ENCODE results near the gene OLR1. TPM values are rescaled to one million over a fixed set of nuclear protein-coding genes. Genes with fewer than 3 reads are reported as not detected.

The OLR1 gene
- total RNA-seq, 1 experiment from 2014 or later, result not detected

- H3K4me1 Mint-ChIP-seq, result no peaks in the 10 kb centered on the region
- POLR2A ChIA-PET, result no interaction called here
- TF ChIP-seq GABPB1 (CRISPR knock-in tag; IDR thresholded peaks at IDR 0.05) (no peak), ZNF281 (CRISPR knock-in tag; IDR thresholded peaks at IDR 0.05) (no peak), NR2C2 (CRISPR knock-in tag; IDR thresholded peaks at IDR 0.05) (no peak), ZBTB21 (CRISPR knock-in tag; IDR thresholded peaks at IDR 0.05; ENCODE audit: borderline replicate concordance) (no peak), FOXP1 (CRISPR knock-in tag; IDR thresholded peaks at IDR 0.05; ENCODE audit: borderline replicate concordance) (no peak), NFE2L1 (CRISPR knock-in tag; IDR thresholded peaks at IDR 0.05) (no peak), TEAD4 (CRISPR knock-in tag; IDR thresholded peaks at IDR 0.05) (no peak), E2F5 (CRISPR knock-in tag; IDR thresholded peaks at IDR 0.05) (no peak), FOXK1 (CRISPR knock-in tag; IDR thresholded peaks at IDR 0.05) (no peak), ZNF121 (CRISPR knock-in tag; IDR thresholded peaks at IDR 0.05) (no peak), CREM (CRISPR knock-in tag; IDR thresholded peaks at IDR 0.05) (no peak), SP1 (CRISPR knock-in tag; conservative IDR thresholded peaks at IDR 0.05) (no peak), JUN (CRISPR knock-in tag; IDR thresholded peaks at IDR 0.05) (no peak), ATF2 (CRISPR knock-in tag; IDR thresholded peaks at IDR 0.05; ENCODE audit: borderline replicate concordance, low read depth) (no peak), OVOL2 (CRISPR knock-in tag; IDR thresholded peaks at IDR 0.05; ENCODE audit: borderline replicate concordance) (no peak), JAZF1 (CRISPR knock-in tag; IDR thresholded peaks at IDR 0.05) (no peak)
- TF ChIP-seq, protein P1, sequence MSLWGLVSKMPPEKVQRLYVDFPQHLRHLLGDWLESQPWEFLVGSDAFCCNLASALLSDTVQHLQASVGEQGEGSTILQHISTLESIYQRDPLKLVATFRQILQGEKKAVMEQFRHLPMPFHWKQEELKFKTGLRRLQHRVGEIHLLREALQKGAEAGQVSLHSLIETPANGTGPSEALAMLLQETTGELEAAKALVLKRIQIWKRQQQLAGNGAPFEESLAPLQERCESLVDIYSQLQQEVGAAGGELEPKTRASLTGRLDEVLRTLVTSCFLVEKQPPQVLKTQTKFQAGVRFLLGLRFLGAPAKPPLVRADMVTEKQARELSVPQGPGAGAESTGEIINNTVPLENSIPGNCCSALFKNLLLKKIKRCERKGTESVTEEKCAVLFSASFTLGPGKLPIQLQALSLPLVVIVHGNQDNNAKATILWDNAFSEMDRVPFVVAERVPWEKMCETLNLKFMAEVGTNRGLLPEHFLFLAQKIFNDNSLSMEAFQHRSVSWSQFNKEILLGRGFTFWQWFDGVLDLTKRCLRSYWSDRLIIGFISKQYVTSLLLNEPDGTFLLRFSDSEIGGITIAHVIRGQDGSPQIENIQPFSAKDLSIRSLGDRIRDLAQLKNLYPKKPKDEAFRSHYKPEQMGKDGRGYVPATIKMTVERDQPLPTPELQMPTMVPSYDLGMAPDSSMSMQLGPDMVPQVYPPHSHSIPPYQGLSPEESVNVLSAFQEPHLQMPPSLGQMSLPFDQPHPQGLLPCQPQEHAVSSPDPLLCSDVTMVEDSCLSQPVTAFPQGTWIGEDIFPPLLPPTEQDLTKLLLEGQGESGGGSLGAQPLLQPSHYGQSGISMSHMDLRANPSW (CRISPR knock-in tag; conservative IDR thresholded peaks at IDR 0.05; ENCODE audit: low read depth), result no peak
- TF ChIP-seq, protein P2, sequence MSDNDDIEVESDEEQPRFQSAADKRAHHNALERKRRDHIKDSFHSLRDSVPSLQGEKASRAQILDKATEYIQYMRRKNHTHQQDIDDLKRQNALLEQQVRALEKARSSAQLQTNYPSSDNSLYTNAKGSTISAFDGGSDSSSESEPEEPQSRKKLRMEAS (CRISPR knock-in tag; IDR thresholded peaks at IDR 0.05), result no peak
- TF ChIP-seq, protein P3, sequence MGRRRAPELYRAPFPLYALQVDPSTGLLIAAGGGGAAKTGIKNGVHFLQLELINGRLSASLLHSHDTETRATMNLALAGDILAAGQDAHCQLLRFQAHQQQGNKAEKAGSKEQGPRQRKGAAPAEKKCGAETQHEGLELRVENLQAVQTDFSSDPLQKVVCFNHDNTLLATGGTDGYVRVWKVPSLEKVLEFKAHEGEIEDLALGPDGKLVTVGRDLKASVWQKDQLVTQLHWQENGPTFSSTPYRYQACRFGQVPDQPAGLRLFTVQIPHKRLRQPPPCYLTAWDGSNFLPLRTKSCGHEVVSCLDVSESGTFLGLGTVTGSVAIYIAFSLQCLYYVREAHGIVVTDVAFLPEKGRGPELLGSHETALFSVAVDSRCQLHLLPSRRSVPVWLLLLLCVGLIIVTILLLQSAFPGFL (CRISPR knock-in tag; IDR thresholded peaks at IDR 0.05; ENCODE audit: borderline replicate concordance), result no peak
- CTCF ChIA-PET, result interaction anchor here (1.4 kb wide), 1 partner anchor 34 kb away, joined by 3 read pairs; no protein-coding TSS in a partner anchor
- no peaks in the 10 kb centered on the region for H3K36me3 Mint-ChIP-seq
- peaks cover 5% of the 10 kb centered on the region; the same call in 1 of the 2 replicates for H3K9me3 Mint-ChIP-seq
- H3K27me3 Mint-ChIP-seq (ENCODE audit: low read depth), result no peaks in the 10 kb centered on the region
- no peak overlapping the region for H3K4me3 Mint-ChIP-seq
- H3K27ac Mint-ChIP-seq, result no peak overlapping the region
- ATAC-seq (no peak), DNase-seq (ENCODE audit: low spot score) (no peak)
These were observed 52.9 kb downstream of the OLR1 start for GRCh38 chr12:10119066-10119465.
